Right forelimb (tissue), 1 donor: ENCODE measurements around the gene NEK6.
A peak's percentile ranks its signal among the peaks of the same experiment; 100 is the strongest.

Experiments used
- DNase-seq: peaks from one replicate; pipeline ENCODE4 v3.0.0-alpha.2; 2018

NEK6 gene

DNA sequence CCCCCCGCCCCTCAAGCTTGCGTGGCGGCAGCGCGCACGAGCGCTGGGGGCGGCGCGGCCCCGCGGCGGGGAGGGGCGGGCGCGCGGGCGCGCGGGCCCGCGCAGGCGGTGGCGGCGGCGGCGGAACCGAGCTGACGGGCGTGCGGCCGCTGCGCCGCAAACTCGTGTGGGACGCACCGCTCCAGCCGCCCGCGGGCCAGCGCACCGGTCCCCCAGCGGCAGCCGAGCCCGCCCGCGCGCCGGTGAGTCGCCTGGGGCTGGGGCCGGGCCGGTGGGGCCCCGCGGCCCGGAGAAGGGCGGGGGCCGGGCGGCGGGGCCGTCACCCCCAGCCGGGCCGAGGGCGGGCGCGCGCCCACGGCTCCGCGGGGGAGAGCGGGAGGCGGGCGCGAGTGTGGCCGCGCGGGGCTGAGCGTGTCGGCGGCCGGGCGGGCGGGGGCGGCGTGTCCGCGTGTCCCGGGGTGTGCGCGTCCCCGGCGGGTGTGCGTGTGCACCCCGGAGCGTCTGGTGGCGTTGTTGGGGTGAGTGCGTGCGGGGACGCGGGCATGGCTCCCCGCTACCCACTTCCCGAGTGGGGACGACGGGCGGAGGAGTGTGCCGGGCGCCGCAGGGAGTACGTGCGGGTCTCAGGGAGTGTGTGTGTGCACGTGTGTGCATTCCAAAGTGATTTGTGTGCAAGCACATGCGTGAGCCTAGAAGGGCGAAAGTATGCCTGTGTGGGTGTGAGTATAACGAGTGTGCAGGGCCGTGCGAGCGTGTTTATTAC, at the start of gene NEK6:
NEK6 (plus strand) TSS at position 106 of the 763 bp plus-strand sequence. CDS start 44,016 bp downstream, outside the sequence.
- peak; percentile 70 for DNase-seq

DNA sequence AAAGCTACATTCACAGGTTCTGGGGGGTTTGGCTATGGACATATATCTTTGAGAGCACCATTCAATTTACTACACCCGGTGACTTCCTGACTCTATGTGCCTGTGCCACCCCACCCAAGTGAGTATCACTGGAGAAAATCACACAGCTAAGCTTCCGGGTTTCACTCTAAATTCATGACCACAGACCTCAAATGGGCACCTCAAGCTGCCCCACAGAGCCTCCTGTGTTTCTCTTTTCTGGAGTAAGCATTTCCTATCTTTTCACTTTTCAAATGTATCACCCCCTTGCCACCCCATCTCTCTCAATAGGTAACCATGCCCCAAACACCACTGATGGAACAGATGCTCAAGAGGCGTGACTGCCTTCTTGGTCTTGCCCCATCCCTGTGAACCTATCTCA, 49.2 kb upstream of the NEK6 start:
- DNase-seq: no peak

DNA sequence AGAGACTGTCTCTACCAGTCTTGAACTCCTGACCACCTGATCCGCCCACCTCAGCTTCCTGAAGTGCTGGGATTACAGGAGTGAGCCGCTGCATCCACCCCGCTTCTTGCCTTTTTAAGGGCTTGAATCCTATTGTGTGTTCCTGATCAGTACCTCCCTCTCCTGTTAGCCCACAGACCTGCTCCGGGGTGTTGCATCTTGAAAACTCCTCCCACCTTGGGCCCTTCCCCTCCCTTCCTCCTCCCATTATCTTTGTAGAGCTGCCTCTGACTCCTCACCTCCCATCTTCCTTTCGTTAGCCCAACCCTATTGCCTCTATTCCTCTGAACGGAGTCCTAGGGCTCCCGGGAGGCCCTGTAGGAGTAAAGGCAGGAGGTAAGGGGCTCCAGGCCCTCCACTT, 48.5 kb upstream of the NEK6 start:
- no peak for DNase-seq

DNA sequence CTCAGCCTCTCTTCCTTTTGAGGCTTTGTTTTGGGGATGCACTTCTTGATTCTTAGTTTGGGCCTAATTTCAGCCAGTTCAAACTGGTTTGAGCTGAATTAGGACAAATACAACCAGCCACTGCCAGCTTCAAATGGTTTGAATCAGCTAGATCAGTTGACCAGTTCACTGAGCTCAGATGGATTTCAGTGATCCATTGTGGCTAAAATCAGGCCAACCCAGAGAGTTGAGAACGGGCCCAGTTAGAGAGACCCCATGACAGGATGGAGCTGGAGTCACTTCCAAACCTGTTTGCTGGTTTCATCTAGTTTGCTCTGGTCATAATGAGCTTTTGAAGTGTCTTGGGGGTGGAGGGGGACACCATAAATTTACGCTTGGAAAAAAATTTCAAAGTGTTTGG, 48.0 kb upstream of the NEK6 start:
- DNase-seq: no peak

DNA sequence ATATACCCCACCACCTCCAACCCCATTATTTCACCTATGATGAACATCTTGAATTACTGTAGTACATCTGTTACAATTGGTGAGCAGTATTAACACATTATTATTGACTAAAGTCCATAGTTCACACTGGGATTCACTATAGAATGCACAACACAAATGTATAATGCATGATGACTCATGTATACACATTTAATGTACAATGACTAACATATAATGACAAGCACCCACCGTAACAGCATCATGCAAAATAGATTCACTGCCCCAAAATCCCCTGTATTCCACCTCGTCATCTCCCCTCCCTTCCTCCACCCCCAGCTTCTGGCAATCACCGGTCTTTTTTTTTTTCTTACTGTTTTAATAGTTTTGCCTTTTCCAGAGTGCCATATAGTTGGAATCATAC, 47.1 kb upstream of the NEK6 start:
- DNase-seq: no peak

DNA sequence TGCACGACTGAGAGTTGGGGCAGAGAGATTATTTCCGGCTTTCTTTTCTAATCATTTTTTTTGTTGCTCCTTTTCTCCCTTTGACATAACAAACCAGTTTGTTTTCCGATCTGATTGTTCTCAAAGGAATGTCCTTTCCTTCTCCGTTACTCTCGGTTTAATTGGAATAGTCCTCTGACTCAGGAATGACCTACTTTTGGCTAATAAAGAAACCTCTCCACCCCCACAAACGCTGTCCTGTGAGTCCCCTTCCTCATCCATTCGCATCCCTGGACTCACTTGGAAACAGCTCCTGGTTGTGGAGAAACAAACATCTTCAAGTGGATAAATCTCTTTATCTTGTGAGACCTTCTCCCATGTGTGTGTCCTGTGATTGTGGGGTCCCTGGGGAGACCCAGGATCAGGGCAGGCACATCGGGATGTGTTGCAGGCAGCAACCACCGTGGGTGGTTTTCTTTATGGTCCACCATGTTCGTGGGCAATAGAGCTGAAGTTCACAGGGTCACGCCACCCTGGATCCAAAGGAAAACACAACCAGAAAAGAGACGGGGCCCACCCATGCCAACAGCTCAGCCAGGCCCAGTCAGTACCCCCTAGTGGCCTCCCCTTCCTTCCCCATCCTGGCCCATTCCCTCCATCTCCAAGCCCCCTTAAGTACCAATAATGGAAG, 45.2 kb upstream of the NEK6 start:
- DNase-seq: no peak

DNA sequence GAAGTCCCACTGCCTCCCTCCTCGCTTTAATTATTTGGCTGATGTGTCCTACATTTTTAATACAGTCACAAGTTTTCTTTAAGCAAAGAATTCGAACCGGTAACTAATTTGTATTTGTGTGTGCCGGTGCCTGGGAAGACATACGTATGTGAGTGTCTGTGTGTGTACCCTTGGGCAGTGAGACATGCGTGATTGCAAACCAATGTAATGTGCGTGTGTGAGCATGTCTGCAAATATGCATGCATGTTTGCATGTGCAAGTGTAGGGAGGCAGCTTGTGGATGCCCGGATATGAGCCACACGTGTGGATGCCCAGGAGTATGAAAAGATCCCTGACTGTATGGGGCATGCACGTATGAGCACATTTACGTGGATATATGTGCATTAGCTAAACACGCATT, 44.4 kb upstream of the NEK6 start:
- no peak for DNase-seq

DNA sequence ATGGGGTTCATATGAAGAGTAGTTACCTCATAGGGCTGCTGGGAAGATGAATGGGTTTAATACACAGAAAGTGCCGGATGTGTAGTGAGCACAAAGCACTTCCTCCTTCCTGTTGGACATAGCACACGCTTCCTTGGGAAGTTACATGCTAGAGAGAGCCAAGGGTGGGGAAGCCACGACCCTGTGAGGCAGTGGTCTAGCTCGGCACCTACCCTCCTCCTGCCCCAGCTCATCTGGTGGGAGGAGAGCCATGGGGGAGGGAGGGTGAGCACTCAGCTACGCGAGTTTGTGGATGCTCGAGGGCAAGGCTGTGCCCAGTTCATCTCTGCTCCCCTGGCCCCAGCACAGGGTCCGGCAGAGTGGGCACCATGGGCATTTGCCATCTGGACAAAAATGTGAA, 43.6 kb upstream of the NEK6 start:
- no peak for DNase-seq

DNA sequence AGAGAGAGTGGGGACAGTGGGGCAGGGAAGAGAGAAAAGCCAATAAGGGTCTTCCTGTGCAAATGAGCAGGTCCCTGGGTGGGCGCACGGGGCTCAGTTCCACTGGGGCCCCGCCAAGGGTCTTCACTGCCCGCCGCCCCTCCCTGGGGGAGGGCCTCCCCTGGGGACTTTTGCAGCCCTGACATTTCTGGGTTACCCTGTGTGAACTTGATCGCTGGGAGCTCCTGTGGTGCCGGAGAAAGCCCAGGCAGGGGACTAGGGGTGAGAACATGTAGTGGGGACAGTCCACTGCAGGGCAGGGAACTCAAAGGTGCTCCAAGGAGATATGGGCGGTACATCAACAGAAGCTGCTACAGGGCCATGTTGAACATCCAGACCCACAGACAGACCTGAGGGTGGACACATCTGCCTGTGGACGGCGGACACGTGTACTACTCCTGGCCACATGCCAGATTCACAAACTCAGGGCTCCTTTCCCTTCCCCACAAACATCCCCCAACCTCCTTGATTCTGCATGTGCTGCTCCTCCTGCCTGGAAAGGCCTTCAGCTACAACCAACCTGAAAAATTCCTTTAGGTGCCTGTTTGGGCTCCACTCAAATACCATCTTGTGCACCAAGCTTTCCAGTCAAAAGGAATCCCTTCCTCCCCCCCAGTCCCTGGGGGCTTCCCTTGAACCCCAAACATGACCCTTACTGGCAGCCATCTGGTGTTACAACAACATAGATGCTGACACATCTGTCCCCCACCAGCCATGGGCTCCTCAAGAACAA, 43.0 kb upstream of the NEK6 start:
- DNase-seq: no peak

DNA sequence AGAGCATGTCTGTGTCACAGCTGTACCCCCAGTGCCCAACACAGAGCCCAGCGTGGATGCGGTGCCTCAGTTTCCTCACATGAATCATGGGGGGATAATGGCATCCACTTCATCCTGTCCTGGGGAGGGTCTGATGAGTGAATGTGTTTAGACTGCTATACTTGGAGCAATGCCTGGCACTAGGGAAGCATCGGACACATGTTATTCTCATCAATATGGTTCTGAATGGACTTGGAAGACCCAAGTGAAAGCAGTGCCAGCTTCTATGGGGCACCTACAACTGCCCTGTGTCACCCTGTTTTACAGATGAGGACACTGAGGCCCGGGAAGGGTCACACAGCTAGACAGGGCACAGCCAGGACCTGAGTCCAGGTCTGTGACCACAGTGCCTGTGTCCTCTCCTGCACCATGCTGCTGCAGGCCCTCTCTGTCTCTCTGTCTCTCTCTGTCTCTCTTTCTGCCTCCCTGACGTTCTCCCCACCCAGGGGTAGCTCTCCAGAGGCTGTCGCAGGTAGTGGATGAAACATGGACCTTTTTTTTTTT, 42.3 kb upstream of the NEK6 start:
- DNase-seq: no peak

DNA sequence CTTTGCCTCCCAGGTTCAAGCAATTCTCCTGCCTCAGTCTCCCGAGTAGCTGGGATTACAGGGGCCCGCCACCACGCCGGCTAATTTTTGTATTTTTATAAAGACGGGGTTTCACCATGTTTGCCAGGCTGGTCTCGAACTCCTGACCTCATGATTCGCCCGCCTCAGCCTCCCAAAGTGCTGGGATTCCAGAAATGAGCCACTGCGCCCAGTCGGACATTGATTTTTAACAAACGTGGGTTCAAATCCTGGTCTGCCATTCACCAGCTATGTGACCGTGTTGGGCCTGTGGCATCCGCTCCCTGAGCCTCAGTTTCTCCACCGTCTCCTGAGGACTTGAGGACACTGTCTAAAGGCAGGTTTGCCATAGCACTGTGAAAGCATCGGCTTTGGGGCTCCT, 41.8 kb upstream of the NEK6 start:
- no peak for DNase-seq

DNA sequence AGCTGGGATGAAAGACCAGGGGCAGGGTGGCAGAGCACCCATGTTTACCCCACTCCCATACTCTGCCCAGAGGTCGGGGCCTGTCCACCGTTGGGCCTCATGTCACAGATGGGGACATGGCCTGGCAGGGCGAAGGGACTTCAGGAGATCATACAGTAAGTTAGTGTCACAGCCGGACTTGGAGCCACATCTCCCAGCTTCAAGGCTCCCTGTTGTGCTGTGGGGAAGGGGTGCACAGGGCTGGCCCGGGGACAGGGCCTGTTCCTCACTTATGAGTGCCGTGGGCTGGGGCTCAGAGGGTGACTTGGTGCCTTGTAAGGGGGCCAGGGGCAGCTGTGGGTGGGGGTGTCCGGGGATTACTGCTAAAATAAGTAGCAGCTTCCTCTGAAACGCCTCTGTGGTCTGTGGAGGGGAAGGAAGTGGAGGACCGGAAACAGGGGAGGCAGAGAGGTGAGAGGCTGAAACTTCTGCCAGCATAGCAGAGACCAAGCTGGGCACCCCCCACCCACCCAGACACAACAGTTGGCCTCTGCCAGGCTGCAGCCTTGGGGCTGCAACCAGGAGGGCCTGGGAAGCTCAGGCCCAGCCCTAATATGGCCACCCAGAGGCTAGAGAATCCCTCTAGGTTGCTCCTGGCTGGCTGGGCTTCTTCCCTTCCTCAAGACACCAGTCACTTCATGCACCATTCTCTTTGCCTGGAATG, 41.1 kb upstream of the NEK6 start:
- no peak for DNase-seq

DNA sequence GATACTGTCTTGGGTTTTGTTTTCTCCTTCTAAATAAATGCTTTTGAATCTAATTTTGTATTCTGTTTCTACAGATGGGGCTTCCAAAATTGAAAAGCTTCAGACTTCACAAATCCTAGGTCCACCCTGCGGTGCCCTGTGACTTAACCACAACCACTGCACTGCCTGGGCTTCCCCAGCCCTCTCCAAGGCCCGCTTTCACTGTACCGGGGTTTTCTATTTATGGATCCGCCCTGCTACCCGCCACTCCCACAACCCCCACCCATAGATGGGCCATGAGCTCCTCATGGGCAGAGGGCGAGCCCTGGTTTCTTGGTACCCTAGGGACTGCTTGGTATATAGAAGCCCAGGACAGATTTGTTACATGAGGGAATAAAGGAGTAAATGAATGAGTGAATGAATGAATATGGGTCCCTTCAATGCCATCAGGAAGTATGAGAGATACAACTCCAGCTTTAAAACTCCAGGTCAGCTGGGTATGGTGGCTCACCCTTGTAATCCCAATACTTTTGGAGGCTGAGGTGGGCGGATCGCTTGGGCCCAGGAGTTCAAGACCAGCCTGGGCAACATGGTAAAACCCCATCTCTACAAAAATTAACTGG, 39.8 kb upstream of the NEK6 start:
- DNase-seq: no peak

DNA sequence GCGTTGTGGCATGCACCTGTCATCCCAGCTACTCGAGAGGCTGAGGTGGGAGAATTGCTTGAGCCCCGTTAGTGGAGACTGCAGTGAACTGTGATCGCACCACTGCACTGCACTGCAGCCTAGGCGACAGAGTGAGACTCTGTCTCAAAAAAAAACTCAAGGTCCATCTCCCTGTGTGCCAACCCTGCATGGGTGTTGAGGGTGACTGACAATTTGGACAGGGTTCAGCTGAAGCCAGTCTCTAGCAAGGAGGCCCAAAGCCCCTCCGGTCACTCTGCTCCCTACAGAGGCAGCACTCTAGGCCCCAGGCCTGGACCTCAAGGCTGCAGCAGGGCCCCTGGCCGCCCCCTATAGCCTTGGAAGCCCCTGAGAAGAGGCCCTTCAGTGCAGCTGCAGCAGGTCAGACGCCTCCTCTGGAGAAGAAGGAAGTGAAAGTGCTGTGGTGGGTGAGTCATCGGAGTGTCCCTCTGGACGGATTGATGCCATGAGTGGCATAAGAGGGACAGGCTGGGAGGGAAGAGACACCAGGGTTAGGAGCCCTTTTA, 39.2 kb upstream of the NEK6 start:
- no peak for DNase-seq

DNA sequence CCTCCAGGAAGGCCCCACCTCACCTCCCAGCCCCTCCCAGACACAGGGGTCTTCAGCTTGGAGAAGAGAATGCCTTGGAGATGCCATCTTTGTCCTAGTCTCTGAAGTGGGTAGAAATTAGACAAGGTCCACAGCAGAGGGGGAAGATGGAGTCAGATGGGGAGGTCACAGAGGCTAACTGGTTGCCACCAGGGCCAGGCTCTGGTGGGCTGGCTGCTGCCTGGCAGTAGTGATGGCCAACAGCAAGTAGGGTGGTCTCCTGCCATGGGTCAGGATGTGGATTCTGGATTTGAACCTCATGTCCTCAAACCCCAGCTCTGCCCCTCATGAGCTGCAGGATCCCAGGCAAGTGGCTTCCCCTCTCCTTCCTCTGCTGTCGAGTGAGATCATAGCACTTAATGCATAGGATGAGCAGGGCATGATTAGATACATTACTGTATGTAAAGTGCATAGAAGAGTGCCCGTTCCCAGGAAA, 38.7 kb upstream of the NEK6 start:
- DNase-seq: no peak

DNA sequence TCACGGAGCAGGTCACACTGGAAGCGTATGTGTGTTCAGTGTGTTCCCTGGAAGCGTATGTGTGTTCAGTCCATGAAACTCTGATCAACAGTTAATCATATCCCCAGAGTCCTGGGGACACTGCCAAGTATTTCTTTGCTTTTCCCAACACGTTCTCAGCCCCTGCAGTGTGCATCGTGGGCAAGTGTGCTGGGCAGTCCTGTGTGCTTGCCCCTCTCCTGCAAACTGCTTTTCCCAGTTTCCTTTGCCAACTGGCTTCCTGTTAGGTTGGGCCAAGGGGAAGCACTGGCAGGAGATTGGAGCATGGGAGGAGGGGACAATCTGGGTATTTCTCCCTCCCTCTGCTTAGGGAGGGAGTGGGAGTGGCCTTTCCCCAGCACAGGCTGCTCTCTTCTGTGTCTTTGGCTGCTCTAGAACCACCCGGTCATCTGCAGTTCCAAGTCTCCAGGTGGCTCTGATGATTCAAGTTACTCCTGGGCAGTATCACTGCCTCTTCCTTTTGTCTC, 36.8 kb upstream of the NEK6 start:
- DNase-seq: no peak

DNA sequence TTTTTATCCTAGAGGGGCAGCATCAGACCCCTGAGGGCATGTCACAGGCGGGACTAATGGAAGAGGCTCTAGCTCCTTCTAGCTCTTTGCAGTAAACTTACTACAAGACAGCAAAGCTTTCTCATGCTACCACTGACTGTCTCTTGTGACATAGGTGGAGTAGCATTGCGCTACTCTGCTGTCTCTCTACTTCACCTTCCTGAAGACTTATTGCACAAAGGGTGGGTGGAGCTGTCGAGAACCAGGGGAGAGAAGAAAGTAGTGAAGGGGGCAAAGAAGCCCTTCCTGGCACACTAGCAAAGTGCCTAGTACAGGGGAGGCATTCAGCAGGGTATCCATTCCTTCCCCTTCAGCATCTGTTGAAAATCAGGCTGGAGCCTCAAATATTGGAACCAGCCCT, 36.1 kb upstream of the NEK6 start:
- DNase-seq: no peak

DNA sequence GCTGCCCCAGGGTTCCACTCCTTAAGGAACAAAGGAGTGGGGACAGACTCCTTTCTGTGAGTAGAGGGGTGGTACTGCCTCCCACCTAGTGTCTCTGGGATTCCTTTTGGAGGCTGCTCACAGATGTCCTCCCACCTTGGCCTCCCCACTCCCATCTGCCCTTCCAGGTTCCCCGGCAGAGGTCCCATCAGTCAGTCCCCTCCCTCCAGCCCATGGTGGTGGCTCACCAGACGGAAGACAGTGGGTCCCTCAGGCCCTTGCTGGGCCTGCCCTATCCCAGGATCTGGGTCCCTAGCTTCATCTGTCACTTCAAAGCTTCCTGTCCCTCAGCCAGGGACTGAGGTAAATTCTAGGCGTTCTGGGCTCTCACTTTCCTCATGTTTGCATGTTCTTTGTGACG, 35.6 kb upstream of the NEK6 start:
- no peak for DNase-seq

DNA sequence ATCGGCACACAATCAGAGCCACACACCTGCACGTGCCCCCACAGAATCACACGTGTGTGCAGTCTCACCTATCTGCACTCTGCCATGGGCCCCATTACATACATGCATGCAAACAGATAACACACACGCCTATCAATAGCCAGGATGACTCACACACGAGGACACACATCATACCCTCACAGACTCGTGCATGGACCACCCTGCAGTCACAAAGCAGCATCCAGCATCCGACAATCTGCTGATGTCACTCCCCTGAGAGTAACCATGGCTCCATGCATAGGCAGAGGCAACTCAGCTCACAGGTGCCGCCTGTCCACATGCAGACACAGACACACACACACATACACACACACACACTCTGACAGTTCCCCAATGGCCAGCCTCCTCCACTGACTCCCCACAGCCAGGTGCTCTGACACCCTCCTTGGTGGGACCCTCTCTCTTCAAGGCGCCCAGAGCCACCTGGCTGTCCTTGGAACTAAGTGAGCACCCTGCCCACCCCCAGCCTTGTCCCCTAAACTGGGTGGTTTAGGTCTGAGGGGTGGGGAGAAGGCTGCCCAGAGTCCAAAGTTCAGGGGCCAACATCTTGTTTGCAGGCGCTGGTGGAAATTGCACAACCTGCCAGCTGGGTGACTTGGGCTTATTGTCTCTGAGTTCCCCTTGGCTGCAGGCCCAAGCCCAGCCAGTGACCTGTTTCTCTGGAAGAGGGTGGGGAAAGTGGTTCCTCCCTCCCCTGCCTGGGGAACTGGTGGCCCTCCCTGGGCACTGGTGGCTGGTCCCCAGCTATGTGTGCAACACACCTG, 34.6 kb upstream of the NEK6 start:
- DNase-seq: no peak

DNA sequence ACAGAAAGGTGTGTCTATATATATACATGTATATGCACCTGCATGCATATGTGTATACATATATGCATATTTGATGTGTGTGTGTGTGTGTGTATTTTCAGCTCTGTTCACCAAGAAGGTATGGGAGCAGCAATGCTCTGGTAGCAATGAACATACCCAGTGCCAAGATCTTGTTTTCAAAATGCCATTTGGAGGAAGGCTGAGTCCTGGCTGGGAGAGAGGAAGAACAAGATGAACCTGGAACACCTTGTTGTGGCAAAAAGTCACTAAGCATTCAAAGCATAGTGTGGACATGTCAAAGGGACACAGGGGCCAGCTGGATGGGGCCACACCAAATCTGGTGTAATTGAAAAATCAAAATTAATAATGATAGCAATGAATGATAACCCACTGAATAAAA, 31.8 kb upstream of the NEK6 start:
- no peak for DNase-seq

DNA sequence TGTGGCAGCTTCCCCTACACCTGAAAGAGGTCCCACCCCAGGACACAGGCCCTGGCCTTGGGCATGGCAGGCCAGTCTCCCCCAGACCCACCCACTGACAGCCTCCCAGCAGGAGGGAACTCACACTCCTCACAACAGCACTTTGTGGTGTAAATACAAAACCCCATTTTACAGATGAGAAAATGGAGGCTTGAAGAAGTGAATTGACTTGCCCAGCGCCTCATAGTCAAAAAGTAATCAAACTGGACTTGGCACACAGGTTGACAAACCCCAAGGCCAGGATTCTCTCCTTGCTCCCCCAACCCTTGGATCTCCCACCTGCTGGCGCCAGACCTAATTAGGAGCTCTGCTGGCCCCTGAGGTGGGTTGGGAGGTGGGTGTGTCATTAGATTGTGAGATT, 29.2 kb upstream of the NEK6 start:
- DNase-seq: no peak
